NOMO-1 treated with DMSO at 0.1 percent for 48 hours (cell line): Measurements from ENCODE around the gene SUSD4.
"Not testable (repeated sequence)": the region's sequence is repeated elsewhere in the genome, so short reads cannot be mapped to it uniquely, and the experiment has no call there.

Source experiments
- DNase-seq: peaks from one replicate; lab custom pipeline; 2025; ENCODE audit not compliant: unreplicated experiment; lab: John Stamatoyannopoulos, UW

The SUSD4 gene

DNA sequence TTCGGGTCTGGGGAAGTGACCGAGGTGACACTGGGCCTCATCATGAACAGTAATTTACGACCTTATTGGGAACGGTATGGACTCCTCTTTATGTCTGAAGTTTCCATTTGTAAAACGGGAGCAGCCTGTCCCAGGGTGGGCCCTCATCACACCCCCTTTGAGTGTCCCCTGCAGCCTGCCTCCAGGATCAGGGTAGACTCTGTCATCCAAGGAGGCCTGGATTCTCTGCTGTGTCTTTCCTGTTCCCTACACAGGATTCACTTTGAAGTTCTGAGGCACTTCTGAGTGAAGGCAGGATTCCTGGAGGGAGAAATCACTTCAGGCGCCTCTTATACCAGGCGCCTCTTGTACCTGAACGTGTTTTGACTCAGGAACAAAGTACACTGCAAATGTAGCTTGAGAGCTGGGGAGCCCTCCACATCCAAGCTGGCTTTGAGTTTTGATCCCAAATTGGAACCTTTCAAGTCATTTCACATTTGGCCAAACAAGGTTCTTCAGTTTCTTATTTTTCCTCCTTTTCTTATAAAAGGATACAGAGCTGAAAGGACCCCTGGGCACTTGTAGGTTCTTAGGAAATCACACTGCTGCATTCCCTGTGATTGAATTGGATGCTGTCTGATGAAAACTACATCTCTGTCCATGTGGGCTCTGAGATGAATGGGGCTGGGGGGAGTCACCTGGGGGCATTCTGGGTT, 106.0 kb downstream of the SUSD4 start:
- DNase-seq: no peak

DNA sequence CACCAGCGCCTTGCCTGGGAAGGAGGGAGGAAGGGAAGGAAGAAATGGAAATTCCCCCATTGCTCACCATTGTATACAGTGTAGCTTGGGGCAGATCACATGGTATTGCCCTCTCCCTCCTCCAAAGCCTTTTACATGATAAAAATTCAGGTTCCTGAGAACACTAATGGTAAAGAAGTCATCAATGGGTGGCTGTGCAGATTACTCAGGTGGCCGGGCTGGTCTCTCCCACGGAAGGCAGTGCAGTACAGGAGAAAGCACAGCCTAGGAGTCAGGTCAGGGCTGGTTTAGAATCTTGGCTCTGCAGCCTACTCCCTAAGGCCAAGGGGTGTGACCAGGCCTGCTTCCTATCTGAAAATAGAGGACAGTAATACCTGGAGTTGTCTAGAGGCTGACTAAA, 107.9 kb downstream of the SUSD4 start:
- DNase-seq: no peak

DNA sequence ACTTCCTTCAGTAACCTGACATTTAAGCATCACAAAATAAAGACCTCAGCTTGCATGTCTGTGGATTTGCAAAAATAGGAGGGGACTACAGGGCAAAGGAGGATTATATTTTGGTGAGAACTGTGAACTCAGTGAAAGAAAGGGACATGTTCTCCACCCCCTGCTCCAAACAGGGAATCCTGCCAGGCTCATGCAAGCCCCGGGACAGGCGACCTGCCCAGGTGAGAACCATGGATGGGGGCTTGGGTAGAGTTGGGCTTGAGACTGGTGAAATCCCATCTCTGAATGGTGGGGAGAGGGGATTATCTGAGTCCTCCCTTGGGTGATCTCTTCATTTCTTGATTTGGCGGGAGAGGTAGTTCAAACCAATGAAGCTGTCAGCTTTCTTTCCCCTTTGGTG, 110.1 kb downstream of the SUSD4 start:
- DNase-seq: no peak

DNA sequence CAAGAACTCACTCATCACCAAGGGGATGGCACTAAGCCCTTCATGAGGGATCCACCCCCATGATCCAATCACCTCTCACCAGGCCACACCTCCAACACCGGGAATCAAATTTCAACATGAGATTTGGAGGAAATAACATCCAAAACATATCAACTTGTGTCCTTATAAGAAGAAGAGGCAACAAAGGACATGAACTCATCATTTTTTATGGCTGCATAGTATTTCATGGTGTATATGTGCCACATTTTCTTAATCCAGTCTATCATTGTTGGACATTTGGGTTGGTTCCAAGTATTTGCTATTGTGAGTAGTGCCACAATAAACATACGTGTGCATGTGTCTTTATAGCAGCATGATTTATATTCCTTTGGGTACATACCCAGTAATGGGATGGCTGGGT, 112.6 kb downstream of the SUSD4 start:
- DNase-seq: not testable (repeated sequence)

DNA sequence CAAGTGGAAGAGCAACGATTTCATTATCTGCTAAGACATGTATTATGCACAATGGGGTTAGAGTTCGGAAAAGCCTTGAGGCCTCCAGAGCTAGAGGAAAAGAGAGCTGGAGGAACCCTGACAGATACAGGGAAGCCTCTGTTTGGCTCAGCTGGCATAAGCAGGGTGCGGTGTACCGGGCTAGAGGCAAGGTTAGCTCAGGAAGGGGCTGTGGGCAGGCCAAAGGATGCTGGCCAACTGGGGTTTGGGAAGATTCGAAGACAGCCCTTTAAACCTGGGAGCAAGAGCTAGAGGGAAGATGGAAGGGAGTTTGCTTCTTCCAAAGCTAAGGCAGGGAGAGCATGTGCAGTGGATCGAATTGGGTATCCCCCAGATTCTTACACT, 113.4 kb downstream of the SUSD4 start:
- no peak for DNase-seq

DNA sequence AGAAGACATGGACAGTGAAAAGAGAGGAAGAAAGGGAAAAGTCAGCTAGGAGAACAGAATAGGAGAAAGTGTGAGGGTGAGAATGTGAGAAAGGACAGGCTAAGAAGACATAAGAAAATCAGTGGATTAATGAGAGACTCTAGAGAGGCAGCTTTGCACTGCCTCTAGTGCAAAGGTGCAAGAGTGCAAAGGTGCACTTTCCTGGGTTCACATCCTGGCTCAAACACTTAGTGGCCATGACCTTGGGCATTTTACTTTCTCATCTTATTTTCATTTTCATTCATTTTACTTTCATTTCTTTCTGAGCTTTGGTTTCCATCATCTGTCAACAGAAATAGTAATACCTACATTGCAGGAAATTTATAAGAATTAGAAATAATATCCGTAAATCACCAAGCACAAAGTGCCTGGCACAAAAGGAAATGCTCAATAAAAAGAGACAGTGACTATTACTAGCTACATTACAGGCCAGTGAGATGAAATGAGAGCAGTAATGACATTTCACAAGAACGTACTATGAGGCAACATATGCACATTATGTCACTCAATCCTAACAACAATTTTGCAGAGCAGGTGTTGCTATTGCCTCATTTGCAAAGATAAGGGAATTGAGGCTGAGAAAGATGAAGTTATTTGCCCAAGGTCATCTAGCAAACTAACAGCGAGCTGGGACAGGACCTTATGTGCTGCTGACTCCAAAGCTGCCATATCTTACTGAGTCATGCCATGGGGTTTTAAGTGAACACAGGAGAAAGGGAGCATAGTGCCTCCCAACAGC, 113.9 kb downstream of the SUSD4 start:
- DNase-seq: peak; percentile 80

DNA sequence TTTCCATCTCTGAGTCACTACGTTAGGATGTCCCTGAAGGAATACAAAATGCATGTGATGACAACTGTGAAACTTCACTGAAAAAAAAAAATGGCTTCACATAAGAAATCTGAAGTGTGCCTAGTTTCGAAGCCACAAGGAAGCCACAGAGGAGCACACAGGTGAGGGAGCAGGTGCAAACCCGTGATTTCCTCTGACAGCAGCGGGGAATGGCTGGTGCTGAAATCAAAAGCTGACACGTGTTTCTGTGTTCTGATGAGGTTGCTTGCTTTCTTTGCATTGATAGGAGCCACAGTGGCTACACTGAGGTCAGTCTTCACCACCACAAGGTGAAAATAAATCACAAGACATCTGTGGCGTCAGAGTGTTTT, 115.2 kb downstream of the SUSD4 start:
- no peak for DNase-seq

DNA sequence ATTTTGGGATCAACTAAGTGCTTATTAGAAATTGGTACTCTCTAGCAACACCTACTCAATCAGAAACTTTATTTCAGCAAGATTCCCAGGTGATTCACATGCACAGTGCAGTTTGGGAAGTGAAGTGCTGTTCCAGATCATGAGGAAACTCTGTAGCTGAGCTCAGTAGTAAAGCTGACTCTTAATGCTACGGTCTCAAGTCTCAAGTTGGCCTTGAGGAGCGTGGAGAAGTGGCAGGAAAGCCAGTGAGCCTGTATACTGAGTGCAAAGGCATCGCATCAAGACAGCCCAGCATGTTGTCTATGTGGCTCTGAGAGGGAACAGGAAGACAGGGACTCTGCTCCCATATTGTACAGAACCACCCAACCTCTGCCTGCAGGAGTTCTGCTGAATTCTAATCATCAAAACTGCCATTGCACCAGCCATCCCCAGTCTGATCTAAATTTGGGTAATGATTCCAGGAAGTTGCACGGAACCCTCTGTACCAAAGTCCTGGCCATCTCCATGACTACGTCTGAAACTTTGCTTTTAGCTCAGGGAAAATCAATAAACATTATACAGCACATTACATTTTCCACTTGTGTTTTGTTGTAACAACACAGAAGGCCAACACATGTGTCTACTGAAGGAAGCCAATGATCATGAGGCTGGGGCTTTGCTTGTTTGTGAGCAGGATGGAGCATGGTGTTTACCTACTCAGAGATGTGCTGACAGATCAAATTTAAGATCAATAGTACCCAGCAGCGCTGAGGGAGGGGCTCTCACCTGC, 115.8 kb downstream of the SUSD4 start:
- no peak for DNase-seq

DNA sequence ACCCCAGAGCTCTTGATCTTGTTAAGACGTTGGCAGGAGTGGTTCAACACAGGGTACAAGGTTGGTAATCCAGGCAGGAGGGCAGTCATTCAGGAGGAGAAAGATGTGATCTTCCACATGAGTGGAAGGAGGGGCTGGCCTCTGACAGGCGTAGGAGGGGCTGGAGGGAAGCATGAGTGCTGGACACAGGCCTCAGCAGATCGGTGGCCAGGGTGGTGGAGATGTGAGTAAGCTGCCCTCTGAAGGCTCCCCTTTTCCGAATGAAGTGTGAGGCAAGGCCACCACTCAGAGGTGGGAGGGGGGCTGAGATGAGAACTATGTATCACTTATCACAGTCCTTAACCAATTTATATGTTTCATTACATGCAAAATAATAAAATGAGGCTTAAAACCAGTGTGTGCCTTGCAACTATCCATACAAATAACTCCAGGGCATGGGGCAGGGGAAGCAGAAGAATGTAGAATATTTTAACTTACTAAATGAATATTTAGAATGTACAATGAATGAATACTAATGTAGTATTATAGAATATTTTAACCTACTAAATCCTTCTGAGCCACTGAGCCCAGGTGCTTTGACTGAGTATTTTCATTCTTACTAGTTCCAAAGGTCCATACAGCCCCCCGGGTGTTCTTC, 117.4 kb downstream of the SUSD4 start:
- DNase-seq: no peak

DNA sequence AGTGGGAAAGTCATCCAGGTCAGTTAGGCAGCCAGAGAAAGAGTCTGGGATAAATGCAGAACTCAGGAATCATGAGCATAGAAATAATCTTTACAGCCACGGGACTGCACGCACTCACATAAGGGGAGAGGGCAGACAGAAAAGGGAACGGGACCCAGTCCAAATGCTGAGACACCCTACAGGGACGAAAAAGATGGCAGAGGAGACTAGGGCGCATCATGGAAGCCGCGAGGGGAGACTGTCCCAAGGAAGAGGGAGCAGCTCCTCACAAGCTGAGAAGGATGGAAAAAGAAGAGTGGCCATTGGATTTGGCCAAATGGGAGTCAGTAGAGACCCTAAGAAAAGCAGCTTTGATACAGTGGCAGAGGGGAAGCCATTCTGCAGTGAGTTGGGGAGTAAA, 118.0 kb downstream of the SUSD4 start:
- DNase-seq: no peak

DNA sequence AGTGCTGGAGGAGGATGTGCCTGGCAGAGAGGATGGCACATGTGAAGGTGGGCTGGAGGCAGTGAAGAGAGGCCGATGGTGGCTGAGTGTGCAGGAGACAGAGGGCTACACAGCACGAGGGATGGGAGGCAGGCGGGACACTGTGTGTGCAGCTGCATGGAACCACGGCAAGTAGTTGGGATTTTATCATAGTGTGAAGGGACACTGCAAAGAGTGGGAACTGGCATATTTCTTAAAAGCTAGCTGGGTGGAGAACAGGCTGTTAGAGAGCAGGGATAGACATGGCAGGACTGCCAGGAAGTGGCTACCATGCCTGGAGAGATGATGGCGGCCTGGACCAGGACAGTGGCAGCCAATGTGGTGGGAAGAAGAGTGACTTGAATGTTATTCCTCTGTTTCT, 118.6 kb downstream of the SUSD4 start:
- no peak for DNase-seq

DNA sequence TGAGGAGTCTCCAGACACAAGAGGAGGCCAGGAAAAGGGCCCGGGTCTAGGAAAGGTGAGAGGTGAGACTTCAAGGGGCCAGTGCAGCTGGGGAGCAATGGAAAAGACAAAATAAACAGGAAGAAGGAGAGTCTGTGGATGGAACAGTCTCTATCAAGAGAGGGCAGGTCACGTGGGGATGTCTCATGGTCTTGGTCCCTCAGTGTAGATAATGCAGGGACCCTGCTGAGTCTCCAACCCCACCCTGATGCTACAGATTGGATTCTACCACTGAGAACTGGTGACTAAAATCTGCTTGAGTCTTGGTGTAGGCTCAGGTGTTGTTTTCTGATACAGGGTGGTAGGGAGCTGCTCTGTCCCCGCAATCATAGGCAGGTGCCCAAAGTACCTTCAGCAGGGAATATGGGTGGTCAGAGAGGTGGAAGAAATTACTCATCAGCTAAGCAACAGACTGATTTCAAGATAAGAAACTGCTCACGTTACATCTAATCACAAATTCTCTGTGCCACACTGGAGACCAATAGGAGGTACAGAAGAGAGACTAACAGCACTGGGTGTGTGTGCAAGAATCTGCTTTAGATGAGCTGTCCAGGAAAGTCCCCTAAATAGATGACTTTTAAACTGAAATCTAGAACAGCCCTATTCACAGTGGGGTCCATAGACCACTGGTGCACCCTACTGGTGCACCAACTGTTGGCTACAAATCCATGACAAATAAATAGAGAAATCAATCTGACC, 119.4 kb downstream of the SUSD4 start:
- peak; percentile 19 for DNase-seq

DNA sequence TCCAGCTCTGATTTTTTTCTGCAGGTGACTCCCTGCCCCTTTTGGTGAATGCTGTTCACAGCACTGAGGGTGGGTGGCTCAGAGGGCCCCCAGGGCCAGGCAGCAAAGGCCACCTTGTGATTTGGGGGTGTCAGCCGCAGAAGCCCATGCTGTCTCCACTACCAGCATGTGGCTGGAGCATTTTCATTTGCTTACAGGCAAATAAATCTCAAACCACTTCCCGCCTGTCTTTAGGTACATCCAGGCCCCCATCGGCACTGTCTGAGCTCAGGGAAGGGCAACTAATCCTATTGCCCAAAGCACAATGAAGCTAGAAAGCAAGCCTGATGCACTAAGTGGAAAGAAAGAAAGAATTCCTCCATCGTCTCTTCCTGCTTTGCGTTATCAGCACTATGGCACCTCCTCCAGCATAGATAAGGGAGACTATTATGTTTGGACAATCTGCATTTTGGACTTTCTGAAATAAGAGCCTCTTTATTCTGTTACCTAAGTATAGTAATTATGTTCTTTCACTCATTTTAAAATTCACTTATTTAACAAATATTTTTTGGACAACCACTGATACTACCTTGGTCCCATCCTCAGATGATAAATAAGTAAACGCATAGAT, 120.4 kb downstream of the SUSD4 start:
- DNase-seq: no peak

DNA sequence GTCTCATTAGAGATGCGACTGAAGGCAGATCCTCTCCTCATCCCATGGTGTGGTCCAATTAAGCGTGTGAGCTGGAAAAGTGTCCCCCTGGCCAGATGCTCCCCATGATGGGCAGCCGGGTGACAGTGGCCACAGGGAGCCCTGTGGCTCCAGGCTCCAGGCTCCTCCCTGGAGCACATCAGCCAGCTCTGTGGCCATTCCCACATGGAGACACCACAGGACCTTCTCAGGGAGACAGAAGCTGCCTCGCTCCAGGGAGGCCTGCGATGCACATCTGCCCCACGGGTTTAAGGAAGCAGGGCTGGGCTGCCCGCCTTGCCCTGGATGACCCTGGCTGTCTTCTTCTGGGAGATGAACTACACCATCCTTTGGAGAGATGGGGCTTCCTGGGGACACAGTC, 121.0 kb downstream of the SUSD4 start:
- DNase-seq: no peak

DNA sequence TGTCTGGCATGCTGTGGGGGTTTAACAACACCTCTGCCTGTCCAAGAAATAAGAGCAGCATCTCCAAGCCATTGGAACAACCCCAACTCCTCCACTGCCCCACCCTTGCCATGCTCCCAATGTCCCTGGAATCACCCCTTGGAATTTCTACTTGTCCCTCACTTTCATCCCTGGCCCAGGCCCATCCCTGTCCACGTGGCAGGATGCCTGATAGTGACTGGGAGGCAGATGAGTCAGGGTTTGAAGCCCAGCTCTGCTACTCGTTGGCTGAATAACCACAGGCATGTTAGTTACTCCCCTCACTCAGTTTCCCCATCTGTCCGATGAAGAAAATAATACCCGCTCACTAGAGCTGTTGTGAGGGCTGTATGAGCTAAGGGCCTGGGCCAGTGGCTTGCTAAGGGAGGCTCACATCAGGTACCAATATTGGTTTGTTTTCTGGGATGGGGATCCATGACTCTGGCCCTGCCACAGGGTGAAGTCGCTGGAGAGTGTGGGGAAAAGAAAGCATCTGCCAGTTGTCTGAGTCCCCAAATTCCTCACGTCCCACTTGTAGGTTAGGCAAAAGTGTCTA, 121.5 kb downstream of the SUSD4 start:
- no peak for DNase-seq

DNA sequence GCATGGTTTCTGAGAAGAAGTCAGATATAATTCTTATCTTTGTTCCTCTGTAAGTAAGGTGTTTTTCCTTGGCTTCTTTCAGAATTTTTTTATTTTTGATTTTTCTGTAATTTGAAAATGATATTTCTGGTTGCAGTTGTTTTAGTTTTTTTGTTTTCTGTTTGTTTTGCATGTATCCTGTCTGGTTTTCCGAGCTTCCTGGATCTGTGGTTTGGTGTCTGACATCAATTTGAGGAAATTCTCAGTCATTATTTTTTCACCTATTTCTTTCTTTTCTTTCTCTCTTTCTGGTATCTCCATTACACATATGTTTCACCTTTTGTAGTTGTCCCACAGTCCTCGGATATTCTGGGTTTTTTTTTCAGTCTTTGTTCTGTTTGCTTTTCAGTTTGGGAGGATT, 123.9 kb downstream of the SUSD4 start:
- DNase-seq: no peak

DNA sequence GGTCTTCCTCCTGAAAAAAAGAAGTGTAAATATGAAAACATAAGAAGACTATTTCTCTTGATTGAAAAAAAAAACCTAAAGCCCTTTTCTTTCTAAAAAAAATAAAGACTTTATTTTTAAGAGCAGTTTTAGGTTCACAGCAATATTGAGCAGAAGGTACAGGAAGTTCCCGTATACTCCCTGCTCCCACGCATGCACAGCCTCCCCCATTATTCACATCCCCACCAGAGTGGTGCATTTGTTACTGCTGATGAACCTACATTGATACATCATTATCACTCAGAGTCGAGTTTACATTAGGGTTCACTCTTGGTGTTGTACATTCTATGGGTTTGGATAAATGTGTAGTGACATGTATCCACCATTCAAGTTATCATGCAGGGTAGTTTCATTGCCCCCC, 128.9 kb downstream of the SUSD4 start:
- no peak for DNase-seq

DNA sequence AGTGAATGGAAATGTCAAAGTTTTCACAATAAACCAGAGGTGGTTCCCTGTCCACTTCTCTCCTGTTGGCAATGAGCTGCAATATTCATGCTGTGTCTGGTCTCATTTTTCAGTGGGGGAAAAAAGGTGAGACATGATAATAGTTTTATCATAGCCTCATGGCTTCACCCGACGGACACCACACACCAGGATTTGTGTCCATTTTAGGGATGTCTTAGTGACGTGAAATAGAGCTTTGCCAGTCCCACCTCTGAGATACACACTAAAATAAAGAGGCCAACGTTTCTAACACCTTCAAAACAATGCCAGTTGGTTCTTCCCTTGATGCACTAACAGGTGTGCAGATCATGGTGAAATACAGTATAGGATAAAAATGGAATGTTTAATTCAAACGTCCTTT, 129.4 kb downstream of the SUSD4 start:
- DNase-seq: no peak

DNA sequence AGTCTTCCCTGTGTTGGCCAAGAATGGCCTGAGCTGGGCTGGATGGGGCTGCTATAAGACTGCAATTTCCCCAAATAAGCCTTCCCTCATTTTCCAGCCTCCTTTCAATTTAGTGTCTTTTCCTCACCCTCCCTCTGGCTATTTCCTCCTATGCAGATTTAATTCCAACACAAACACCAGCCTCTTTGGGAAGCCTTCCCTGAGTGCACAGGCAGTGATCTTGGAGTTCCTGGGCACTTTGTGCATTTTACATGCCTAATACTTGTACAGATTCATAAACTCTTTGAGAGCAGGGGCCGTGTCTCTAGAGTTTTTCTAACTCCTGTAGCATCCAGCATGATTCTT, 129.8 kb downstream of the SUSD4 start:
- DNase-seq: no peak

DNA sequence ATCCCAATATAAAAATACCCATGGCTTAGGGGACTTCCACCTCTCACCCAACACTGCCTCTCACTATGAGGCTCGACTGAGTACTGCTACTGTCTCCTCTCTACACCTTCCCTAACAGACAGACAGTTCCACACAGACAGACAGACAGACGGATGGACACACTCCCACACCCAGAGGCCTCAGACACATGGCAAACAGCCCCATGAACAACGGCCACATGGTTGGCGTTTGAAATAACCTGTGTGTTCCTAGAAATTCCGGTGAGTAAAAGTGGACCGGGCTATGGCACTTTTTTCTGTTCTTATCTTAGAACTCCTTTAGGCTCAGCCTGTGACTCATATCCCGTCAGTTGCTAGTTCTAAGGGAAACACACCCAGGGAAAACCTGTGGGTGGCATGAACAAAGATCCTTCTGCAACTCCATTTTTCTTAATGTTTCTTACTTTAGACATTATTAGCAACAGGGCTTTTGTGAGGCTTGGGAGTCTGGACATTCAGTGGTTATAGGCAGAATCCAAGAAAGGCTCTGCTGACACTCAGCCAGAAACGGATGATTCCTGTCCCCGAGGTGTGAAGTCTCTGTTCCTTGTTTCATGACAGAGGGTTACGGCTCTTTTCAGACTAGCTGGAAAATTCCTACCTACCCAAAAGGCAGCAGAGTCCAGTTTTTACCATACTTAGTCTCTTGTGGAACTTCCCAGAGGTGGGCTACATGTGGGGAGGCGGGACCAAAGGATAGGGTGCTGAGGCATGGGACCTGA, 130.4 kb downstream of the SUSD4 start:
- no peak for DNase-seq
